Activated CD8-positive, alpha-beta T cell treated with anti-CD3 and anti-CD28 coated beads for 36 hours (primary cell): ENCODE data around the gene HLA-A. TPM values are rescaled to one million over a fixed set of nuclear protein-coding genes. Genes with fewer than 3 reads are reported as not detected.

ENCODE experiments used
- ATAC-seq: fragments of 200-7000 bp; cut with Tn5 transposase; one replicate; pipeline ENCODE4 v1.10.0; 2021; ENCODE audit warnings: mild to moderate bottlenecking, moderate library complexity
- CTCF ChIA-PET: fragments of 350-600 bp; sonication (Branson Sonifier 250); formaldehyde crosslinking; loops from one replicate; lab custom pipeline; 2021; ENCODE audit warnings: antibody characterized with exemption; lab: Charles Lee
- POLR2A ChIA-PET: fragments of 350-600 bp; sonication (Branson Sonifier 250); formaldehyde crosslinking; loops from one replicate; lab custom pipeline; 2021; ENCODE audit warnings: antibody characterized with exemption; lab: Charles Lee
- DNase-seq: peaks from one replicate; pipeline ENCODE4 v3.0.0-alpha.2; 2020
- H3K27ac Mint-ChIP-seq: one replicate; pipeline ENCODE4 v1.8.0; 2021; ENCODE audit warnings: mild to moderate bottlenecking, mixed read lengths
- H3K27me3 Mint-ChIP-seq: one replicate; pipeline ENCODE4 v1.8.0; 2021; ENCODE audit warnings: mixed read lengths
- H3K36me3 Mint-ChIP-seq: one replicate; pipeline ENCODE4 v1.8.0; 2021; ENCODE audit warnings: low read depth, mixed read lengths
- H3K4me1 Mint-ChIP-seq: one replicate; pipeline ENCODE4 v1.8.0; 2021; ENCODE audit warnings: low read depth, mixed read lengths
- H3K4me3 Mint-ChIP-seq: one replicate; pipeline ENCODE4 v1.8.0; 2021; ENCODE audit warnings: mild to moderate bottlenecking, moderate library complexity, mixed read lengths
- H3K9me3 Mint-ChIP-seq: one replicate; pipeline ENCODE4 v1.8.0; 2021; ENCODE audit warnings: mixed read lengths
- intact Hi-C: fragments of 100-400 bp; cut with micrococcal nuclease; formaldehyde crosslinking; loops from one replicate; pipeline ENCODE4 v1.10.0; 2022
- total RNA-seq, 2 experiments: library from RNA; stranded (reverse); gene quantifications; one replicate each; pipeline ENCODE4 v1.2.3, GENCODE V29; 2021
- TF ChIP-seq, protein P1 (sequence below): fragments of 200-600 bp; IDR thresholded peaks from one replicate; pipeline ENCODE4 v1.8.0; 2022; ENCODE audit warnings: antibody characterized with exemption, mild to moderate bottlenecking

The HLA-A gene
- total RNA-seq, 2 experiments from 2014 or later = 1,275 to 1,335 TPM

DNA sequence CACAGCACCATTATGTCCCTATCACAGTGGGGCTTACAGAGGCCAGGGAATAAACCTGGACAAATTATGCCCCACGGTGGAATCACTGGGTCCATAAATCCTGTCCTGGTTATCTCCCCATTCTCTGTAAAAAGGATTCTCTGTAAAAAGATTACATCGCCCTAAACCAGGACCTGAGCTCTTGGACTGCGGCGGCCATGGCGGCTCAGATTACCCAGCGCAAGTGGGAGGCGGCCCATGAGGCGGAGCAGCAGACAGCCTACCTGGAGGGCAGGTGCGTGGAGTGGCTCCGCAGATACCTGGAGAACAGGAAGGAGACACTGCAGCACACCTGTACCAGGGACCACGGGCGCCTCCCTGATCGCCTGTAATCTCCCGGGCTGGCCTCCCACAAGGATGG, 8.4 kb upstream of the HLA-A start:
- H3K27ac Mint-ChIP-seq = no peak overlapping the region
- ChIA-PET CTCF (no interaction called here), POLR2A (no interaction called here)
- peaks cover 1% of the 10 kb centered on the region for H3K9me3 Mint-ChIP-seq
- ATAC-seq (no peak), DNase-seq (no peak)
- intact Hi-C loops = no loop called here
- TF ChIP-seq, protein P1, sequence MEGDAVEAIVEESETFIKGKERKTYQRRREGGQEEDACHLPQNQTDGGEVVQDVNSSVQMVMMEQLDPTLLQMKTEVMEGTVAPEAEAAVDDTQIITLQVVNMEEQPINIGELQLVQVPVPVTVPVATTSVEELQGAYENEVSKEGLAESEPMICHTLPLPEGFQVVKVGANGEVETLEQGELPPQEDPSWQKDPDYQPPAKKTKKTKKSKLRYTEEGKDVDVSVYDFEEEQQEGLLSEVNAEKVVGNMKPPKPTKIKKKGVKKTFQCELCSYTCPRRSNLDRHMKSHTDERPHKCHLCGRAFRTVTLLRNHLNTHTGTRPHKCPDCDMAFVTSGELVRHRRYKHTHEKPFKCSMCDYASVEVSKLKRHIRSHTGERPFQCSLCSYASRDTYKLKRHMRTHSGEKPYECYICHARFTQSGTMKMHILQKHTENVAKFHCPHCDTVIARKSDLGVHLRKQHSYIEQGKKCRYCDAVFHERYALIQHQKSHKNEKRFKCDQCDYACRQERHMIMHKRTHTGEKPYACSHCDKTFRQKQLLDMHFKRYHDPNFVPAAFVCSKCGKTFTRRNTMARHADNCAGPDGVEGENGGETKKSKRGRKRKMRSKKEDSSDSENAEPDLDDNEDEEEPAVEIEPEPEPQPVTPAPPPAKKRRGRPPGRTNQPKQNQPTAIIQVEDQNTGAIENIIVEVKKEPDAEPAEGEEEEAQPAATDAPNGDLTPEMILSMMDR = no peak
- H3K4me3 Mint-ChIP-seq = no peak overlapping the region
- no peaks in the 10 kb centered on the region for H3K27me3 Mint-ChIP-seq
- peaks cover 32% of the 10 kb centered on the region for H3K4me1 Mint-ChIP-seq
- peaks cover 11% of the 10 kb centered on the region for H3K36me3 Mint-ChIP-seq

DNA sequence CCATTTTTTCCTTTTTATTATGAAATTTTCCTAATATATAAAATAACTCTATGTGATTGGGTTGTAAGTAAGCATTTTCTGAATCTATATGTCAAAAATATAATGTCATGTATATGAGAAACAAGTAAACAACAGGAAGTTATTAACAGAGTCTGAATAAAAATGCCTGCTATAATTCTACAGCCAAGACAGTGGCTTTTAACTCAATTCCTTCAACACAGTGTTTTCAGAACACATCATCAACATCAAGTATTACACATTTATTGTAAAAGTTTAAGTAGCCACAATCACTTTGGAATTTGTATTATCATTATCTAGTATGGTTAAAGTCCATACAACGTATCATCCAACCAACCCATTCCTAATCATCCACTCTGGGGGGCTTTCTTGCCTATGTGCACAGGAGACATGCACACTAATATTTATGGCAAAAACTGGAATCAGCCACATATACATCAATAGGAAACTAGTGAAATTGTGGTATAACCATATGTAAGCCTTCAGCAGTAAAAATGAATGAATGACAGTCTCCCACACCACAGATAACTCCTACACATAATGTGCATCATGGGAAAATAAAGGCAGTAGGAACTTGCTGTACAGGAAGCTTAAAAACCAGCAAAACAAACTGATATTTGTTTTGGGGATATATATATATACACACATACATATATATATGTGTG, 6.9 kb upstream of the HLA-A start:
- H3K9me3 Mint-ChIP-seq = peaks cover 1% of the 10 kb centered on the region
- peaks cover 31% of the 10 kb centered on the region for H3K4me1 Mint-ChIP-seq
- intact Hi-C loops = no loop called here
- H3K27me3 Mint-ChIP-seq = no peaks in the 10 kb centered on the region
- no peak for DNase-seq
- ChIA-PET CTCF (no interaction called here), POLR2A (no interaction called here)
- TF ChIP-seq, protein P1 = no peak
- peak; percentile 77 for ATAC-seq
- no peak overlapping the region for H3K4me3 Mint-ChIP-seq
- H3K36me3 Mint-ChIP-seq = peaks cover 2% of the 10 kb centered on the region
- peak overlapping the region; percentile 31 for H3K27ac Mint-ChIP-seq

DNA sequence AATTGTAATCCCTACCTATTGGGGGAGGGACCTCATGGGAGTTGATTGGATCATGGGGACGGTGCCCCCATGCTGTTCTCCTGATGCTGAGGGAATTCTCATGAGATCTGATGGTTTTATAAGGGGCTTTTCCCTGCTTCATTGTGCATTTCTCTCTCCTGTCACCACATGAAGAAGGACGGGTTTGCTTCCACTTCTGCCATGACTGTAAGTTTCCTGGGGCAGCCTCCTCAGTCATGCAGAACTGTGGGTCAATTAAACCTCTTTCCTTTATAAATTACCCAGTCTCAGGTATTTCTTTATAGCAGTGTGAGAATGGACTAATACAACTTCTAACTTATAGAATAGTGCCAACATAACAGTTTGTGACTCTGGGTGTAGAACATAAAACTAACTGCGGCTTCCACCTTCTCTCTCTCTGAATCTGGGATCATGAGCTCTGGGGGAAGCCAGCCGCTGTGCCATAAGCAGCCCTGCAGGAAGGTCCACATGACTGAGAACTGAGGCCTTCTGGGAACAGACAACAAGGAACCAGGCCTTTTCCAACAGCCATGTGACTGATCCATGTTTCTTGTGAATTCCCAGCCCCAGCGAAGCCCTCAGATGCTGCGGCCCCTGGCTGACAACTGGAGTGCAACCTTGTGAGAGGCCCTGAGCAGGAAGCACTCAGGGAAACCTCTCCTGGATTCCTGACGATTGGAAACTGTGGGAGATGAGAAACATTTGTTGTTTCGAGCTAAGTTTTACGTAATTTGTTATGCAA, 3.4 kb upstream of the HLA-A start:
- CTCF ChIA-PET = no interaction called here
- peak overlapping the region; percentile 49 for H3K27ac Mint-ChIP-seq
- DNase-seq (peak; percentile 51), ATAC-seq (no peak)
- H3K4me1 Mint-ChIP-seq = peaks cover 35% of the 10 kb centered on the region
- TF ChIP-seq, protein P1 = no peak
- no peak overlapping the region for H3K4me3 Mint-ChIP-seq
- H3K27me3 Mint-ChIP-seq = no peaks in the 10 kb centered on the region
- intact Hi-C loops = no loop called here
- POLR2A ChIA-PET = interaction anchor here (1.0 to 1.2 kb wide), 2 partner anchors 25 to 26 kb away, joined by 3 read pairs; no protein-coding TSS in a partner anchor
- peaks cover 1% of the 10 kb centered on the region for H3K9me3 Mint-ChIP-seq
- H3K36me3 Mint-ChIP-seq = peaks cover 14% of the 10 kb centered on the region

DNA sequence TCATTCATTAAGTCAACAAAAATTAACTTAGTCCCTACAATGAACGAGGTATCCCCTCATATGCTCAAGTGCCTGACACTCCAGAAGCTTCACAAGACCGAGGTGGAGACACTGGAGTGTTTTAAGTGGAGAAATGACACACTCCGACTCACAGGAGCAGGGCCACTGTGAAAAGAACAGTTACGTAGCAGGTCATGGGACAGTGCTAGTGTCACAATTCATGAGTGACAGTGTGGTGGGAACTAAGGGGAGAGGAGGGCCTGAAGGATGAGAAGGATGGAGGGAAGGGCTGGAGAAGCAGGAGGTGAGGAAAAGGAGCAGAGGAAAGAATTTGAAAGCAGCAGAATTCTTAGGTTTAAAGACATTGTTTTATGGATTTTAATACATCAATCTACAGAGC, 1.3 kb upstream of the HLA-A start:
- ChIA-PET CTCF (no interaction called here), POLR2A (interaction anchor here (1.1 kb wide), 1 partner anchor 17 kb away, joined by 3 read pairs; no protein-coding TSS in a partner anchor)
- TF ChIP-seq, protein P1 = no peak
- H3K27me3 Mint-ChIP-seq = no peaks in the 10 kb centered on the region
- peaks cover 34% of the 10 kb centered on the region for H3K4me1 Mint-ChIP-seq
- peak overlapping the region; percentile 96 for H3K4me3 Mint-ChIP-seq
- intact Hi-C loops = no loop called here
- DNase-seq (no peak), ATAC-seq (peak; percentile 9)
- peaks cover 35% of the 10 kb centered on the region for H3K36me3 Mint-ChIP-seq
- peaks cover 1% of the 10 kb centered on the region for H3K9me3 Mint-ChIP-seq
- peak overlapping the region; percentile 100 for H3K27ac Mint-ChIP-seq

DNA sequence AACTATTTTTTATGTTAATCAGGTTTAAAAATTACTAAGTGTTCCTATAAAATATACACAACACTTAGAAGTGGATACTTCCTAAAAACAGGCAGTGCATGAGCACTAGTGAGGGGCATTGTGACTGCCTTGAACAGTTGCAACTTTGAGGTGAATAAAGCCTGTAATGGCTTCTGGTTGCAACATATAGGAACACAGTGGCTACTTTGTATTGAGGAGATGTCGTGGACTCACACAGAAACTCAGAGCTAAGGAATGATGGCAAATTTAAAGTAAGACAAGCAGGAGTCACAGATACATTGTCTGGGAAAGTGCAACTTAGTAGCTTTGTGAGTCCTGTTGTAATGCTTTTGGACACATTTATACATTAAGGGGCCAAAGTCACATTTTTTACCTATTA, 861 bp upstream of the HLA-A start:
- ATAC-seq (no peak), DNase-seq (no peak)
- TF ChIP-seq, protein P1 = no peak
- peaks cover 38% of the 10 kb centered on the region for H3K36me3 Mint-ChIP-seq
- intact Hi-C loops = no loop called here
- peak overlapping the region; percentile 100 for H3K27ac Mint-ChIP-seq
- POLR2A ChIA-PET = interaction anchor here (0.6 to 1.1 kb wide), 6 partner anchors 13 to 125 kb away, joined by 3 to 4 read pairs (median 3); no protein-coding TSS in a partner anchor
- H3K4me1 Mint-ChIP-seq = peaks cover 36% of the 10 kb centered on the region
- peak overlapping the region; percentile 96 for H3K4me3 Mint-ChIP-seq
- no peaks in the 10 kb centered on the region for H3K27me3 Mint-ChIP-seq
- CTCF ChIA-PET = no interaction called here
- no peaks in the 10 kb centered on the region for H3K9me3 Mint-ChIP-seq
